ENCODE measurements around the gene DLG2. TPM values are rescaled to one million over a fixed set of nuclear protein-coding genes. Genes with fewer than 3 reads are reported as not detected.

Gene DLG2
- total RNA-seq, 1 donor from 2014 or later, result 7.2 TPM

DNA sequence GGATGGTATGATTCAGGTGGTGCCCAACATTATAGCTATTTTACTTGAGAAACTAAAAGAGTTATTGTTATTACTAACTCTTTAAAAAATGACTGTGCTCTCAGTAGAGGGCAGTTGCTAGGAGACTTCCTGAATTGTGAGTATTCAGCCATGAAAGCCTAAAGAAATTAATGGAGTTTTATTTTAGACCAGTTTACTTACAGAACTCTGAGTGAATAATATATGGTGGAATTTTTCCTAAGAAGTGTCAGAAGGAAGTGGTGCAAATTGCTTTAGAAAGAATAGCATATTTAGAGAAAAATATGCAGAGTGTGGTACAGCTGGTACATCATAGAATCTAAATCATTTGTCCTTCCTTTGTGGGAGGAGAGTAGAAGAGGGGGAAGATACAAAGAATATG, 1651.1 kb downstream of the DLG2 start:
- Histone ChIP-seq H3K27me3 (ENCODE audit: low read depth) (no peaks in the 10 kb centered on the region), H3K27ac (no peak overlapping the region), H3K36me3 (no peaks in the 10 kb centered on the region), H3K4me3 (no peak overlapping the region), H3K9me3 (no peaks in the 10 kb centered on the region), H3K4me1 (no peaks in the 10 kb centered on the region)
- intact Hi-C loops (cut with DNase I), result no loop called here
- TF ChIP-seq, protein P1, sequence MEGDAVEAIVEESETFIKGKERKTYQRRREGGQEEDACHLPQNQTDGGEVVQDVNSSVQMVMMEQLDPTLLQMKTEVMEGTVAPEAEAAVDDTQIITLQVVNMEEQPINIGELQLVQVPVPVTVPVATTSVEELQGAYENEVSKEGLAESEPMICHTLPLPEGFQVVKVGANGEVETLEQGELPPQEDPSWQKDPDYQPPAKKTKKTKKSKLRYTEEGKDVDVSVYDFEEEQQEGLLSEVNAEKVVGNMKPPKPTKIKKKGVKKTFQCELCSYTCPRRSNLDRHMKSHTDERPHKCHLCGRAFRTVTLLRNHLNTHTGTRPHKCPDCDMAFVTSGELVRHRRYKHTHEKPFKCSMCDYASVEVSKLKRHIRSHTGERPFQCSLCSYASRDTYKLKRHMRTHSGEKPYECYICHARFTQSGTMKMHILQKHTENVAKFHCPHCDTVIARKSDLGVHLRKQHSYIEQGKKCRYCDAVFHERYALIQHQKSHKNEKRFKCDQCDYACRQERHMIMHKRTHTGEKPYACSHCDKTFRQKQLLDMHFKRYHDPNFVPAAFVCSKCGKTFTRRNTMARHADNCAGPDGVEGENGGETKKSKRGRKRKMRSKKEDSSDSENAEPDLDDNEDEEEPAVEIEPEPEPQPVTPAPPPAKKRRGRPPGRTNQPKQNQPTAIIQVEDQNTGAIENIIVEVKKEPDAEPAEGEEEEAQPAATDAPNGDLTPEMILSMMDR (IDR thresholded peaks at IDR 0.05), result no peak
- ATAC-seq (no peak), DNase-seq (no peak)

DNA sequence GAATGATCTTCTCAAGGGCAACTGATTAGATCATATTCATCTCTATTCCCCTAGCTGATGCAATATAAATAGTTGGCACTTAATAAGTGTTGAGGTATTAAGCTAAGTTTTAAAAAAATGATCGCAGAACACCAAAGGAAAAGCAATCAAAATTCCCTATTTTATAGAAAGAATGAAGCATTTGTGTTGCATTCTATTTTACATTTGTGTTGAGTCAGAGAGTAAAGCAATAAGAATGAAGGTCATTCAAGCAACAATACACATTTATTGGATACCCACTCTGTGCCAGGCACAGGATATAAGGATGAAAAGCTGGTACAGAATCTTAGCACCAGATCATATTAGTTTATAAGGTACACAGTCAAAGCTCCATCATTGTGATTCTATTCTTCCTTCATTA, 1654.6 kb downstream of the DLG2 start:
- Histone ChIP-seq H3K36me3 (no peaks in the 10 kb centered on the region), H3K4me1 (no peaks in the 10 kb centered on the region), H3K4me3 (no peak overlapping the region), H3K9me3 (no peaks in the 10 kb centered on the region), H3K27ac (no peak overlapping the region), H3K27me3 (ENCODE audit: low read depth) (no peaks in the 10 kb centered on the region)
- ATAC-seq (no peak), DNase-seq (no peak)
- TF ChIP-seq, protein P1 (IDR thresholded peaks at IDR 0.05), result no peak
- intact Hi-C loops (cut with DNase I), result no loop called here

DNA sequence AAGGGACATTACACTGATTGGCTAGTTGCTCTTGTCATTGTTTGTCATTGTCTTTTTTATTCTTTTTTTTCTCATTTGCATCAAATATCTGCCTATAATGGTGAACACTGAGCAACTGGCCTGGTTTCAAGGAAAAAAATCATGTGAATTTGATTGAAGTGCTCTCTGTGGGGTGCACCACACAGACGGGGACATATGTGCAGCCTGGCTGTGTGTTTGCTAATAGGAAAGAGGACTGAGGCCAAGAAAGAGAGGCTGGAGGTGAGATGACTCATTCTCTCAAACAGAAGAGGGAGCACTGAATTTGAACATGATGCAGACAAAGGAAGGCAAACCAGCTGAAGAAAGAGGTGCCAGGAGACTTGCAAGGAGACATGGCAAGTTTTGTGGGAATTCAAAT, 1656.1 kb downstream of the DLG2 start:
- ATAC-seq, result peak in 1 of 2 donors; percentile 47
- no peaks in the 10 kb centered on the region for H3K4me1 ChIP-seq
- H3K9me3 ChIP-seq, result no peaks in the 10 kb centered on the region
- no peak overlapping the region for H3K4me3 ChIP-seq
- H3K27me3 ChIP-seq (ENCODE audit: low read depth), result no peaks in the 10 kb centered on the region
- no peaks in the 10 kb centered on the region for H3K36me3 ChIP-seq
- intact Hi-C loops (cut with DNase I), result no loop called here
- TF ChIP-seq, protein P1 (IDR thresholded peaks at IDR 0.05), result no peak
- H3K27ac ChIP-seq, result no peak overlapping the region
- no peak for DNase-seq

DNA sequence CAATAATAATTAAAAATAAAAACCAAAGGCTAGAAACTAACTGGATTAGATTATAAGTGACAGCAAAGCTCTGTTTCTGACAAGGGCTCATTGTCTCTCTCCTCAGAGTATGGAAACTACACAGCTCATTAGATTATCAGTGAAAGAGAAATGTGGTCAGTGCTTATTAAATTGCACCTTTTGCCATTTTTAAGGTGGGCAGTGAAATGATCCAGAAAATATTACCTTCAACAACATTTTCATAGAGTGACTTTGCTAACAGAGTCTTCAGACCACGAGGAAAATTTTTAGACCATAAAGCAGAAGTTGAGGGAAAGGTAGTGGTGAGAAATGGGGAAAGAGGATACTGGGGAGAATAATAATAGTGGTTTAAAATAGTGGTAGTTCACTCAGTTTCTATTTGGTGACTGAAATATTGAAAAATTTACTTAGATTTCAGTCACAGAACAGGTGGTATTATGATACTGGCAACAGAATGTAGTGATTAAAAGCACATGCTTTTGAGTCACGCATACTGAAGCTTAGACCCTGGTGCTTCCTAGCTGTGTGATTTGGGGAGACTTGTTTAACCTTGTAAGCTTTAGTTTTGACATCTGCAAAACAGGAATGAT, 1657.0 kb downstream of the DLG2 start:
- Histone ChIP-seq H3K27ac (no peak overlapping the region), H3K36me3 (no peaks in the 10 kb centered on the region), H3K4me3 (no peak overlapping the region), H3K4me1 (no peaks in the 10 kb centered on the region), H3K27me3 (ENCODE audit: low read depth) (no peaks in the 10 kb centered on the region), H3K9me3 (no peaks in the 10 kb centered on the region)
- TF ChIP-seq, protein P1 (IDR thresholded peaks at IDR 0.05), result no peak
- intact Hi-C loops (cut with DNase I), result no loop called here
- DNase-seq (no peak), ATAC-seq (no peak)

DNA sequence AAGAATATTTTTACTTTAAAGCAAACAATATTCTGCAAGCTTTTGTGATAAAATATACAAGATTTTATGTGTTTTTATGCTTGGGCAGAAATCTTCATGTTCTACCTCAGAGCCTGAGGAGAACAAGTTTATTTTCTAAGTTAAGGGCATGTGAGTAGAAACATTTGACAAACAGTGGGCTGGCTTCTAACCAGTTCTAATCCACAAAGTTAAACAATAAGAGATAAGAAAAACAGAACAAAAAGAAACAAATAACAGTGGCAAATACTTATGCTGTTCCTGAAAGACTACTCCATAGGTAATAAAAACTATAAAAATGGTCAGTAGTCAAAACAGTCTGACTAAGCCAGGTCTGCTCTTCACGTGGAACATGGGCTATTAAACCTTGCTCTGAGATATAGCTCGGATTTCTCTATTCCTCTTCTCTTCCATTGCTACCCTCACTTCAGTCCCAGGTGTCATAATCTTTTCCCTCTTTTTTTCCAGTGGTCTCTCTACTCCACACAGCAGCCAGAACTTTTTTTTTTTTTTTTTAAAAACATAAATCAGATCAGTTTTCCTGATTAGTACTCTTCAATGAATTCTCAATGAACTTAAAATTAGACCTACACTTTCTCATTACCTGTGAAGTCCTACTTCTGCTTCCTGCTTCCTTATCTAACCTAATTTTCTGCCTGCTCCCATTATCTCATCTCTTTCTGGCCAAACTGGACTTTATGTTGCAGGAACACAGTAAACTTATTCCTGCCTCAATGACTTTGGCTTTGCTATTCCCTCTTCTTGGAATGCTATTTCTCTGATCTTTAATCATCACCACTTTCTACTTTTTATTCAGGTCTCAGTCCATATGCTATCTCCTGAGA, 1669.9 kb downstream of the DLG2 start:
- no peak for DNase-seq

More for the DNA sequence above, 1669.9 kb downstream of the DLG2 start:
- TF ChIP-seq, protein P1 (IDR thresholded peaks at IDR 0.05), result no peak
- intact Hi-C loops (cut with DNase I), result no loop called here
- Histone ChIP-seq H3K4me3 (no peak overlapping the region), H3K9me3 (no peaks in the 10 kb centered on the region), H3K36me3 (no peaks in the 10 kb centered on the region), H3K27me3 (ENCODE audit: low read depth) (no peaks in the 10 kb centered on the region), H3K4me1 (no peaks in the 10 kb centered on the region), H3K27ac (no peak overlapping the region)
- ATAC-seq, result no peak
